SKM-1 (cell line): Measurements from ENCODE around the gene RPL27.
"Not testable (repeated sequence)": the region's sequence is repeated elsewhere in the genome, so short reads cannot be mapped to it uniquely, and the experiment has no call there.

ENCODE experiments used
- DNase-seq: peaks from one replicate; lab custom pipeline; 2025; ENCODE audit not compliant: unreplicated experiment; lab: John Stamatoyannopoulos, UW

RPL27 gene

DNA sequence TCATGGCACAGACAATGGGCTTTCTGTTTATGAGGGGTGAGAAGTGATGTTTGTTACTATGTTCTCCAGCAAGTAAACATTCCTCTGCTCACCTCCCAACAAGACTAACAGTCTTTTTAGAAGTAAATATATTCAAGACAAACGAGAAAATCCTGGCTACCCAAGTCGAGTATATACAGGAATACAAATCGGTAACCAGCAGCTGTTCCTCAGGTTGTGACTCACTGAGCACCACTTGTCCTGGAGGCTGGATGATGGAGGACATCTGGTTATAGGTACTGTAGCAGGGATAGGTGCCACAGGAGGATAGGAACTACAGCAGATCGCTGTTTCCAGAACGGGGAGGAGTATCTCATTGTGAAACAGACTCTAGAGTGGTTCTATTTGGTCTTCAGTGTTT, 5.3 kb upstream of the RPL27 start:
- DNase-seq: no peak

DNA sequence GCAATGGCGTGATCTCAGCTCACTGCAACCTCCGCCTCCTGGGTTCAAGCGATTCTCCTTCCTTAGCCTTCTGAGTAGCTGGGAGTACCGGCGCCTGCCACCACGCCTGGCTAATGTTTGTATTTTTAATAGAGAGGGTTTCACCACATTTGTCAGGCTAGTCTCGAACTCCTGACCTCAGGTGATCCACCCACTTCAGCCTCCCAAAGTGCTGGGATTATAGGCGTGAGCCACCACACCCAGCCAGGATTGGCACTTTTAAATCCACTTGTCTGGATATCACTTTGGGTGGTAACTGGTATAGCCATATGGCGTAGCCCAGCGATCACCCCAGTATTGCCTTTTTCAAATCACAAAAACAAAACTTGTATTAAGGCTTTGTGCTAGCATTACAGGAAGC, 4.3 kb upstream of the RPL27 start:
- not testable (repeated sequence) for DNase-seq

DNA sequence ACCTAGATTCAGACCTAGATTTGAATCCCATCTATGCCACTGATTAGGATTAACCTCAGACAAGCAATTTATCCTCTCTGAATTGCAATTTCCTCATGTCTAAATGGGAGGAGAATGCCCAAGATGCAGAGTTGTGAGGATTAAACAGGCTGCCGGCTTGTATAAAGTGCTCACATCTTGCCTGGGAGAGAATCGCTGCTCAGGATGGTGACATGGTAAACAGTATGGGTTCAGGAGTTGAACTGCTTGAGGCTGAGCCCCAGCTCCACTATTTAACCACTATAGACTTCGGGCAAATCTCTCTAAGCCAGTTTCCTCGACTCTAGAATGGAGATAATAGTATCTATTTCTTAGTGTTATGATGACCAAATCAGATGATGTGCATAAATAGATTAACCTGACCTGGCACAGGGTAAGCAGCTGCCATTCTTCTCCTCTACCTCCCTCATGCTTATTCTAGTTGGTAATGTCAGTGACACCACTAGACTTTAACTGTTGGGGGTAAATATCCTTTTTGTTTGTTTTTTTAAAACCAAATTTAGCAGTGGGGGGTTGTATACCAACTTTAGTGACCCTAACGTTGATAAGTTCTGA, 732 bp upstream of the RPL27 start:
- no peak for DNase-seq

DNA sequence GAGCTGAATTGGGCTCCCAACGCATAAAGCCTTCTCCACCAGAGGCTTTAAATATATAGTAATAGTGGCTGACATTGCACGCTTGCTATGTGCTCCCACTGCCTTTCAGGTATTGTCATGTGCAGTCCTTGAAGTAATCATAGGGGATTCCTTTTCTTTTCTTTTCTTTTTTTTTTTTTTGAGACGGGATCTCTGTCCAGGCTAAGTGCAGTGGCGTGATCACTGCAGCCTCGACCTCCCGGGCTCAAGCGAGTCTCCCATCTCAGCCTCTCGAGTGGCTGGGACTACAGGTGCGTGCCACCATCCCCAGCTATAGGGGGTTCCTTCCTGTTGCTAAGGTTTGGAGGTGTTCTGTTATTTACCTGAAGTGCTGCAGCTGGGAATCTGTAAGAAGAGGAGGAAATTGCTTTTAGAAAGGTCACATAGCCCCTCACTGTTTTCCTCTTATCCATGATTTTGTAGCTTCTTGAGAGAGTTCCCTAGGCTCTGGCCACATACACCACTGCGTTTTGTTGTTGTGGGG, 845 bp downstream of the RPL27 start:
- DNase-seq: no peak

DNA sequence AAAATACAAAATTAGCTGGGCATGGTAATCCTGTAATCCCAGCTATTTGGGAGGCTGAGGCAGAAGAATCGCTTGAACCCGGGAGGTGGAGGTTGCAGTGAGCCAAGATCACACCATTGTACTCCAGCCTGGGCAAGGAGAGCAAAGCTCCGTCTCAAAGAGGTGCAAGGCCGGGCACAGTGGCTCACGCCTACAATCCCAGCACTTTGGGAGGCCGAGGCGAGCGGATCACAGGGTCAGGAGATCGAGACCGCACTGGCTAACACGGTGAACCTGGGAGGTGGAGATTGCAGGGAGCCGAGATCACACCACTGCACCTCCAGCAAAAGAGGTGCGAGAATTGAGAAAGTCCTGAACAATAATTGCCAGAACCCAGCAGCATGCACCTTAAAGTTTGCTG, 2.7 kb downstream of the RPL27 start:
- not testable (repeated sequence) for DNase-seq

DNA sequence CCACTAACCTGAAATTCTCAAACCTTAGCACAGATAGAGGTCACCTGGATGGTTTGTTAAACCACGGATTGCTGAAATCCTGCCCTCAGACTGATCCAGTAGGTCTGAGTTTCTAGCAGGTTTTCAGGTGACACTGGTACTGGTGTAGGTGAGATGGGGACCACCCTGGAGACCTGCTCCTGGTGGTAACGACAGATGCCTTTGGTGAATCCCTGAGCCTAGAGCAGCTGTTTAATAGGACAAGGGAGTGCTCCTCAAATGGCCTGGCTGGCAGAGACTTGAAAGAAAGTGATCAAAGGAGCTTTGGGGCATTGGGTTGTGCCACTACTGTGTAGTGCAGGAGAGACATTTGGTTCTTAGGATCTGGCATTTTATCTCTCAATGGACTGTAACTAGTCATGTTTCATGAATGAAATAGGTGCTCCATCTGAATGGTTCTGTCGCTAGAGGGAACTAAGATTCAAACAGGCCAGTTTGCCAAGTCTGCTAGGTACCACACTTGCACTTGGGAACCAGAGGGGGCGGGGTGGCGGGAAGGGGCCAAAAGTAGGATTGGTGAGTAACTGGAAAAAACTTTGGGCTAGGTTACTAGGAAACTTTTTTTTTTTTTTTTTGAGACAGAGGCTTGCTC, 5.4 kb downstream of the RPL27 start:
- no peak for DNase-seq

DNA sequence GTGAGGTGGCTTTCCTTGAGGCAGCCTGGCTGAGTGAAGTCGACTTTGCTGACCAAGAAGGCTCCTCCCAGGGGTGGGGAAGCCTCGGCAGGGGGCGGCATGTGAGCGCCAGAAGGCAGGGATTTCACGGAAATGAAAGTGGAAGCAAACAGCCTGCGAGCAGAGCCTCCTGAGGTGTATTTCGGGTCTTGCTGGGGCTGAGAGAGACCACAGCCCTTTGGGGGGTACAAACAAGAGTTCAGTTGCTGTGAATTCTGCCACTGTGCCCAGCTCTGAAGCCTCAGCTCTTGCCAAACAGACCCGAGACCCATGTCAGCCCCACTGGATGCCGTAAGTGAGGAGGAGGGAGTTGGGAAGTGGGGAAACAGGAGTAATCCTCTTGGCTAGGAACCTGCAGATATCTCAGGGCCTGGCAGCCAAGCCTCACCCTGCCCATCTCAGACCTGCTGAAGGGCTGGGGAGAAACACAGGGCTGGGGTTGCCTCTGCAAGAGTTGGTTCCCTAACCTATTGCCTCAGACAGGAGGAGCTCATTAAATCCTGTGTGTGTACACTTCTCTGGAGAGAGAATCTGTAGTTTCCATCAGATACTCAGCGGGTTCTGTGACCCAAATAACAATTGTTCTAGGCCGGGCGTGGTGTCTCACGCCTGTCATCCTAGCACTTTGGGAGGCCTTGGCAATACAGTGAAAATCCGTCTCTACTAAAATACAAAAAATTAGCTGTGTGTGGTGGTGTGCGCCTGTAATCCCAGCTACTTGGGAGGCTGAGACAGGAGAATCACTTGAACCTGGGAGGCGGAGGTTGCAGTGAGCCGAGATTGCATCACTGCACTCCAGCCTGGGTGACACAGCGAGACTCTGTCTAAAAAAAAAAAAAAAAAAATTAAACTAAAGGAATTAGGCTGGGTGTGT, 8.7 kb downstream of the RPL27 start, which contains the start of gene IFI35:
Gene IFI35 (plus strand): TSS at position 146 of the 913 bp plus-strand sequence. CDS start 164 bp downstream, at position 310.
- peak; percentile 40 for DNase-seq

DNA sequence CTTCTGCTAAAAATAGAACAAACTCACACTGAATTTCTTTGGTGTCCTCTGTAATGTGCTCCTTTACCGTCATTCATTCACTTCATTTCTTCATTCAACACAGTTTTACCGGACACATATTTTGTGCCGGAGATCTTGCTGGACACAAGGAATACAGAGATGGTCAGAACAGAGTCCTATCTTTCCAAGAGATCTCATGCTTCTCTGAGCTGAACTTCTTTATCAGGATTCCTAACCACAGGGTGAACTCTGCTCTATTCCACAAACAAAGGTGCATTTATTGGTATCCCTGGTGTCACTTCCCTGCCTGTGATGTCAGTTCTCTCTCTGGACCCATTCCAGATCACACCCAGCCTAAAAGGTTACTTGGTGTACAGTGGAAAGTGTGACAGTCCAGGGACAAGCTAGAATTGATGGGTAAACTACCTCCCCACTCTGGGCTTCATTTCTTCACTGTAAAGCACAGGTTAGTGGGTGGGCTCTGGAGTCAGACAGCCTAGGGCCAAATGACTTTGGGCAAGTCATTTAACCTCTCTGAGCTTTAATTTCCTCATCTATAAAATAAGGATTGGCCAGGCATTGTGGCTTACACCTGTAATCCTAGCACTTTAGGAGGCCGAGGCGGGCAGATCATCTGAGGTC, 12.6 kb downstream of the RPL27 start:
- no peak for DNase-seq

DNA sequence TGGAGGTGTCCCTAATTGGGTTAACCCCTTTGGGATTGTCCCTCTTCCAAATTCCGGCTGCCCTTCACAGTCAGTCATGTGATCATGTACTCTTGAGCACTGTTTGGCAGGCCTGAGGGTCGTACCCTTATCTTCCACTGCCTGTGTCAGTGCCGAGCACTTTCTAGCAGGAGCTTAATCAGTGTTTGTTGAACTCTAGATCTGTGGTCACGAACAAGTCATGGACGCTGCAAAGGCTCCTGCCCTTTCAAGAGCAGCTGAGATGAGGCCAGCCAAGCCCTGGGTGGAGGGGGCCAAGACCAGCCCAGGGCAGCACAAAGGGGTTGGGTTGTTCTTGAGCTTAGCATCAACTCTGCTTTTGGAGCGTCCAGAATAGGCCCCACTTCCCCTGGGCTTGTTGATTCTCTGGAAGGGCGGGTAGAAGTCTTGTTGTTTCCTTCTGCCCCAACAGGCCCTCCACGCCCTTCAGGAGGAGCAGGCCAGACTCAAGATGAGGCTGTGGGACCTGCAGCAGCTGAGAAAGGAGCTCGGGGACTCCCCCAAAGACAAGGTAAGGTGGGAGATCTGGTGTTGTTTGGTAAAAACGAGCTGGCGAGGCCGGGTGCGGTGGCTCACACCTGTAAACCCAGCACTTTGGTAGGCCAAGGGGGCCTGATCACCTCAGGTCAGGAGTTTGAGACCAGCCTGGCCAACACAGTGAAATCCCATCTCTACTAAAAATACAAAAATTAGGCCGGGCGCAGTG, 13.7 kb downstream of the RPL27 start:
- DNase-seq: no peak

DNA sequence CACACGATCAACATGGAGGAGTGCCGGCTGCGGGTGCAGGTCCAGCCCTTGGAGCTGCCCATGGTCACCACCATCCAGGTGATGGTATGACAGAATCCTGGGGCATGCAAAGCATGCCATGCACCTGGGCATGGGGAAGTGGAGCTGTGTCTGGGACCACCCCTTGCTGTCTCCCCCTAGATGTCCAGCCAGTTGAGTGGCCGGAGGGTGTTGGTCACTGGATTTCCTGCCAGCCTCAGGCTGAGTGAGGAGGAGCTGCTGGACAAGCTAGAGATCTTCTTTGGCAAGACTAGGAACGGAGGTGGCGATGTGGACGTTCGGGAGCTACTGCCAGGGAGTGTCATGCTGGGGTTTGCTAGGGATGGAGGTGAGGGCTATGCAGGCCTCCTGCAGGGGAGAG, 15.1 kb downstream of the RPL27 start:
- no peak for DNase-seq

DNA sequence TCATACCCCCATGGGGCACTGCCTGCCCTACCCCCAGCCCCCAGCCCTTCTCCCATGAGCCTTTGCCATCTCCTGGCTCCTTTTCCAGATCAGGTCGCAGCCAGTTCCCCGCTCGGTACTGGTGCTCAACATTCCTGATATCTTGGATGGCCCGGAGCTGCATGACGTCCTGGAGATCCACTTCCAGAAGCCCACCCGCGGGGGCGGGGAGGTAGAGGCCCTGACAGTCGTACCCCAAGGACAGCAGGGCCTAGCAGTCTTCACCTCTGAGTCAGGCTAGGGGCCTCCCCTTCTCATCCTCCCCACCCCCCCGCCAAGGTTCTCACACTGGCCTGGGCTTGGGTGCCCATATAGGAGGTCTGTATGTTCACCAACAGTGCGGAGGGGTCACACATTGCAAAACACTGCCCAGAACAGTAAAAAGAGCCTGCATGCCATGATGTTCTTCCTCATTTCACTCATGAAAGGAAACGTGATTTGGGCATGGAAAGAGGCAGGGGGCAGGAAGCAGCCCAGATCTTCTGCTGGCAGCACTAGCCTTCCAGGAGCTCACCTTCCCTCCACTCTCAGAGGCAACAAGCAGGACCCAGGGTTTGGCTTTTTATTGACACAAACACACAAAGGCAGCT, 15.9 kb downstream of the RPL27 start:
- DNase-seq: no peak

DNA sequence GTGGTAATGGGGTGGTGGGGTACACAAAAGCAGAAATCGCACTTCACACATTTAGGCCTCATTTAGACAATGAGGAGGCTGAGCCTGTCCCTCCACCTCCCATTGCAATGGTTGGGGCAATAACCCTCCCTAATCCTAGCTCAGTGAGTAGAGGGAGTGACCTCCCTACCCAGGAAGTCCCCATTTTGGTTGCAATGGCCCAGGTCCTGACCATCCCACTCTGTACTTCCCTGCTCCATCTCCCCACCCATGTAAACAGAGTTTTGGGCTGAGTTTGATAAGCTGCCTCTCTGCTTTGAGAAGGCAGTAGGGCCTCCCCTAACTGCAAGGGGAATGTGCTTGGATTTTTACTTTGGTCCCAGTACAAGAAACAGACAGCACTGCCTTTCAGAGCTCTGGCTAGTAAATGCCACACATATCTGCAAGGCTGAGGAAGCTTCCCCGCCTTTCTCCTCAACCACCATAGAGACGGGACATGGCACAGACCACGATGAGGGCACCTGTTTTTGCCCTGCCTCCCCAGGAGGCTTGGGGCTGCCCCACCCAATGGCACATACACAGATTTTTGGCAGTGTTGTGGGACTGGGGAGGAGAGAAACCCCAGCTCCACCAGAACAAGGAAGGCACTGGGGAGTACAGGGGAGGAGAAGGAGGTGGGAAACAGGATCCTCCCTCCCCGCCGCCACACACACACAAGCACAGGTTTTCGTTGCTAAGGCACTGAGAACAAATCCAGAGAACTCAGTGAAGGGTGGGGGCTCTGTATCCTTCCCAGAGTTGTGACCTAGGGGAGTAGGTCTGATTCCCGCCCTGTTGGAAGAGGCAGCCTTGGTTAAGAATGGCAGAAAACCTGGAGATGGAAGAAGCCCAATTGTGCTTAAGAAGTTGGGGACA, 16.7 kb downstream of the RPL27 start:
- DNase-seq: no peak

DNA sequence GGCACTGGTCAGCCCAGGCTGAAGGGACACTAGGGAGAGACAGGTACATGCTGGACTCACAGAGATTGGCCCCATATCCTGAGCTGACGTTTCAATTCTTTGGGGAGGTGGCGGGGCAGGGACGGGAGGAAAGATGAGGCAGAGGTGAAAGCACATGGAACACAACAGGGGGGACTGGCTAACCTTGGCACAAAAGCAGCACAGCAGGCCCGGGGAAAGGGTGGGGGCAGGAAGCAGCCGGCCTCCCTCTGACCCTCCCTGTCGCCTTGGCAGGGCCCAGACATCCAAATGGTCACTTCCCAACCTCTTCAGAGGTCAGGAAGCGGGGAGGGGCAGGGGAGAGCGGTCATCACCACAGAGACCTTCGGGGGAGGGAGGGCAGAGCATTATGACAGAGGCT, 17.4 kb downstream of the RPL27 start:
- no peak for DNase-seq

DNA sequence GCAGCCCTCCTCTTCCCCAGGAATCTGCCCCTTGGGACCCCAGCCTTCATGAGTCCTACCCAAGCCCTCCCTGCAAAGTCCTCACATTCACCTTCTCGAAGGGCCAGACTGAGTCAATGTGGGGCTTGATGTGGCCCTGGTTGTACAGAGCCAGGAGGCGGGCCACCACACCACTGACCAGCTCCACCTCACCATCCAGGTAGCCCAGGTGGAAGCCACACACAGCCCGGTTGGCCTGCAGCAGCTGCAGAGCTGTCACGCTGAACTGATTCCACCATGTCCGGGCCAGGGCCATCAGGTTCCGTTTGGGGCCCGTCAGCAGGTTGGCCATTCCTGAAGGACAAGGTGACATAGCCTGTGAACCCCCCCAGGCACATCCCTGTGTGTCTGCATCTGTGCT, 18.0 kb downstream of the RPL27 start:
- DNase-seq: no peak

DNA sequence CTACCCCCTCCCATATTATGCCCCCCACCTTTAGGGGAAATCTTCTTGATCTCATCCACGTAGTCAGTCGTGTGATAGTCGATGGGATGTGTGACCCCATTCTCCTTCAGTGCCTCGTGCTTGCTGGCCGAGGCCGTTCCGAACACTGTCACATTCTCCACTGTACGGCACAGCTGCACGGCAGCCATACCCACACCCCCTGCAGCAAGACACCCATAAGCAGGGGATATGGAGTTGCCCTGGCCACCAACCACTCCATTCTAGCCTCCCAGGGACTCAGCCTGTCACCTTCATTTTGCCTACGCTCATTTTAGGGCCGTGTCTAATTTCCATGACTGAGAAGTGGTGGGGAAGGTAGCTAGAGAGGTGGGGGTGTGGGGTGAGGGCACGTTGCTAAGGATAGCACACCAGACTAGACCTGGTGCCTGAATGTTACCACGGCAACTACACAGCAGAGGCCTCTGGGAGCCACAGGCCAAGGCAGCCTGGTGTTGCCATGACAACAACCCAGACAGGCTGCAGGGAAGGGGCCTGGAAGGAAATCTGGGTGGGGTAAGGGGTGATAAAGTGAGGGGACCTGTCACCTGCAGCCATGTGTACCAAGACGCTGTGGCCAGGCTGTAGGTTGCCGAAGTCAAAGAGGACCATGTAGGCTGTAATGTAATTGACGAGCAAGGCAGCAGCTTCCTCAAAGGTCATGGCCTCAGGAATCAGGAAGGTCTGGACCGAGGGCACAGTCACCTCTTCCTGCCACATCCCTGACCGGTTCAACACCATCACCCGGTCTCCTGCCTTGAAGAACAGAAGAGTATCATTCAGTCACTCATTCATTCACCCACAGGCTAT, 20.0 kb downstream of the RPL27 start:
- peak; percentile 66 for DNase-seq

DNA sequence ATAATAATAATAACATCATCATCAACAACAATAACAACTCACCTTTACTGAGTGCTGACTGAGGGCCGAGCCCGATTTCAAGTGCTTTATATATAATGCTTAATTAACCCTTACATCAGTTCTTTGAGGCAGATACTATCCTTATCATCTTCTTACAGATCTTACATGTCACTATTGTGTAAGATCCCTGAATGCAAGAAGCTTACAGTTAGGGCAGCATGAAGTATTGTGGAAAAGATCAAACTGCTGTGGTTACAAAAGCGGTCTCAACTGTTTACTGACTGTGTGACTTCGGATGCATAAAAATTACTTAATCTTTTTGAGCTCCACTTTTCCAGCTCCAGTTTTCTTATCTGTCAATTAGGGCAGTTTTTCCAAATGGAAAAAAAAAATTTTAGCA, 20.7 kb downstream of the RPL27 start:
- peak; percentile 70 for DNase-seq

DNA sequence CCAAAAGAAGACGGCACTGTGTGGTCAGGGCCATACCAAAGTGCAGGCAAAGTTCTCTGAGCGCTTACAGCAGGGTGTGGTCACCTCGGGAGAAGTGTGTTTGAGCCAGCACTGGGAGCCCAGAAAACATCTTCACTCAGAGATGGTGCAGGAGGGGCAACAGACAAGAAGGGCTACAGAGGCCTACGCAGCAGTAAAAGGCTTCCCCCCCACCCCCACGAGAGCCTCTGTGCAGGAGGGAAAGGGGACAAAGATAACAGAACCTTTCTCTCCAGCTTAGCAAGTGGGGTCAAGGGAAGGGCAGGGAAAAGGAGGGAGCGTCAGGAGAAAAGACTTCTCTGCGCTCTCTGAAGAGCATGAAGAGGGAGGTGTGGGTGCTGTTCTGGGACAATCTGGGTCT, 21.2 kb downstream of the RPL27 start:
- no peak for DNase-seq

DNA sequence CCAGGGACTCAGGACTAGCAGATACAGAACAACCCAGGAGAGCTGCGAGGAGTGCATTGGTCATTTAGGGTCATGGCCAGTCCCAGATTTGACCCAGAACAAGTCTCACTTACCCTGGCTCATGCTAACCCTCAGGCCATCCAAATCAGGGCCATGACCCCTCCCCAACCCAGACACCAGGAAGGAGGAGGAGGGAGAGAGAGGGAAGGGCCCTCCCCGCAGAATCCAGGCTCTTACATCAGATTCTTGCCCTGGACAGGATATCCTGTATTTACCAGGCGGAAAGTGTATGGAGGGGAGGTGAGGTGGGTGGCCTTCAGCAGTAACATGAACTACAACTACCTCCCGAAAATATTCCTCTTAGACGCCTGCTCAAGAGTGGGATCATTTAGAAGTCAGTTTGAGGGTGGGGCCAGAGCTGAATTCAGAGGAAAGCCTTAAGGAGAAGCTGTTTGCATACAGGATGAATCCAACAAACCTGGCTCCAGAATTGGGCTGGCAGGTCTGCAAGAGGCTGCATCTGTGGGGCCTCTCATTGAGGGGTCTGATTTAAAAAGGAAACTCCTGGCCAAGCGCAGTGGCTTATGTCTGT, 21.9 kb downstream of the RPL27 start:
- peak; percentile 38 for DNase-seq
